HepG2 (cell line): ENCODE results near the gene KRTDAP. TPM values are rescaled to one million over a fixed set of nuclear protein-coding genes. Genes with fewer than 3 reads are reported as not detected.

Experiments
- AGO1 ChIP-seq: fragments of 200-400 bp; formaldehyde crosslinking; IDR thresholded peaks from 2 replicates; pipeline ENCODE4 v1.6.1; 2017; ENCODE audit warnings: mild to moderate bottlenecking, low read depth, low read length, moderate library complexity; ENCODE audit not compliant: poor library complexity, severe bottlenecking
- ARID3A ChIP-seq: IDR thresholded peaks from 2 replicates; pipeline ENCODE4 v1.6.1; 2012; ENCODE audit warnings: low read depth, low read length, improper control_type of control experiment
- BATF2 ChIP-seq: sonication (generic); formaldehyde crosslinking; IDR thresholded peaks from 2 replicates; pipeline ENCODE4 v1.8.0; 2022; ENCODE audit warnings: mild to moderate bottlenecking, missing genetic modification reagents, moderate library complexity
- SMARCE1 ChIP-seq: fragments of 450-650 bp; IDR thresholded peaks from 2 replicates; pipeline ENCODE4 v1.6.1; 2017; ENCODE audit warnings: borderline replicate concordance
- ZBED4 ChIP-seq: sonication (generic); formaldehyde crosslinking; IDR thresholded peaks from 2 replicates; pipeline ENCODE4 v1.4.0; 2020; ENCODE audit warnings: missing genetic modification reagents, borderline replicate concordance
- ZNF253 ChIP-seq: sonication (generic); formaldehyde crosslinking; IDR thresholded peaks from 2 replicates; pipeline ENCODE4 v1.8.0; 2022; ENCODE audit warnings: mild to moderate bottlenecking, missing genetic modification reagents, borderline replicate concordance
- ZNF510 ChIP-seq: sonication (generic); formaldehyde crosslinking; IDR thresholded peaks from 2 replicates; pipeline ENCODE4 v1.4.0; 2020; ENCODE audit warnings: low read depth, mild to moderate bottlenecking, missing genetic modification reagents
- ZNF597 ChIP-seq: sonication (generic); formaldehyde crosslinking; IDR thresholded peaks from 2 replicates; pipeline ENCODE4 v1.5.0; 2020; ENCODE audit warnings: missing genetic modification reagents
- polyA plus RNA-seq, 8 experiments: library from polyadenylated mRNA; depleted of rRNA in 3 of 8; stranded (reverse) in 7 of 8; unstranded in 1 of 8; fragments of >200 nt; fragmentation: Illumina TruSeq in 4 of 8; extraction: Trizol in 4 of 8; gene quantifications; 2 replicates each; pipeline versions ENCODE4 v1.2.1 to v1.2.3, GENCODE V29; 2011 to 2016; ENCODE audit warnings: low read depth in 4 of 8, missing spikeins in 1 of 8, mixed read lengths in 1 of 8; ENCODE audit not compliant: insufficient read depth in 1 of 8
- total RNA-seq, 5 experiments: library from RNA; depleted of rRNA; stranded (reverse); fragments of >200 nt; fragmentation: Illumina TruSeq; extraction: Trizol; gene quantifications; 2 replicates each; pipeline ENCODE4 v1.2.3, GENCODE V29; 2016; ENCODE audit warnings: low read depth in 1 of 5

The KRTDAP gene
- total and polyA plus RNA-seq, 2 of the 13 experiments (the other 11 are each of a cell fraction or from before 2014, with no cell fraction given) = 0.86 to 1.5 TPM

GRCh38 chr19:35442091-35442490 lies 48.2 kb downstream of the KRTDAP start (continued):
- TF ChIP-seq ZBED4 (CRISPR knock-in tag) = no peak
- no peak for TF ChIP-seq AGO1
- no peak for TF ChIP-seq BATF2 (CRISPR knock-in tag)
- TF ChIP-seq ARID3A = no peak
- TF ChIP-seq ZNF597 (CRISPR knock-in tag) = no peak
- no peak for TF ChIP-seq SMARCE1
- TF ChIP-seq ZNF510 = no peak
- TF ChIP-seq ZNF253 (CRISPR knock-in tag) = no peak
- TF ChIP-seq, all 625 proteins: peak for 0
